KBM-7 (cell line): ENCODE data around the gene KDM3A.

Experiments used
- DNase-seq: peaks from one replicate; pipeline ENCODE4 v3.0.0-alpha.2; 2015
- in situ Hi-C: fragments of 300-500 bp; cut with MboI; formaldehyde crosslinking; loops from 2 replicates; pipeline ENCODE4 v1.14.3; 2020; ENCODE audit warnings: low sequenced_read_pairs, low pct_unique_long_range_greater_than_20kb, mixed read lengths

The KDM3A gene

GRCh38 chr2:86426271-86426670, 14.9 kb upstream of the KDM3A start:
- DNase-seq = no peak
- in situ Hi-C loops = no loop called here

- in situ Hi-C loops = no loop called here
- no peak for DNase-seq
These were observed 11.8 kb upstream of the KDM3A start for GRCh38 chr2:86429335-86429734.

DNA sequence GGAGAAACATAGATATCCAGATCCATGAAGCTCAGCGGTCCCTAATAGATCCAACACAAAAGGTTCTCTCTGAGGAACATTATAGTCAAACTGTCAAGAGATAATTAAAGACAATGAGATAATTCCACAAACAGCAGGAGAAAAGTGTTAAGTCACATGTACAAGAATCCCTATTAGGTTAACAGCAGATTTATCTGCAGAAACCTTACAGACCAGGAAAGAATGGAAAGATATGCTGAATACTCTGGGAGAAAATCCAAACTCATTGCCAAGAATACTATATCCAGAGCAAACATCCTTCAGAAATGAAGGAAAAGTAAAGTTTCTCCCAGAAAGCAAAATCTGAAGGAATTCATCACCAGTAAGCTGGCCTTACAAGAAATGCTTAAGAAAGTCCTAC, 10.8 kb upstream of the KDM3A start:
- in situ Hi-C loops = no loop called here

DNA sequence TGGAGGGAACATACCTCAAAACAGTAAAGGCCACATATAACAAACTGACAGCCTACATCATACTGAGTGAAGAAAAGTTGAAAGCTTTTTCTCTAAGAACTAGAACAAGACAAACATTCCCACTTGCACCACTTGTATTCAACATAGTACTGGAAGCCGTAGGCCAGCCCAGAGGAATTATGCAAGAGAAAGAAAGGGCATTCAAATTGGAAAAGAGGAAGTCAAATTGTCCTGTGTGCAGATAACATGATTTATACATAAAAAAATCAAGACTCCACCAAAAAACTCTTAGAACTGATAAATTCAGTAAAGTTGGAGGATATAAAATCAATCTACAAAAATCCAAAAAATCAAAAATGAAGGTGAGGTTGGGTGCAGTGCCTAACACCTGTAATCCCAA, 8.0 kb upstream of the KDM3A start:
- no peak for DNase-seq
- in situ Hi-C loops = no loop called here

More for the DNA sequence above, 10.8 kb upstream of the KDM3A start:
- no peak for DNase-seq

DNA sequence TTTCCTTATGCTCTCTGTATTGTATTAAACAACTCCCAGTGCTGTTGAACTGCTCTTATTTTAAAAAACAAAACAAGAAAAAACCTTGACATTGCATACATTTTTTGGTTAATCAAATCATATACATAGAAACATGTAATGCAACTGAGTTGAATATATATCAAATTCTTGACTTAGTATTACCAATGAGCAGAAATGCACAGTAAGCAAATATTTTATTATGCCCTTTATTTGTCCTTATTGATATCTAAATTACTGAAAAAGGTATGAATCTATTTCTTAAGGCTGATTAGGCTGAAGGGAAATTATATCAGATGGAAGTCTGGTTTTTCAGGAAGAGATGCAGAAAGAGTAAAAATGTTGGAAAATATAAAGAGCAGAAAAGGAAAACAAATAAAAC, 6.9 kb upstream of the KDM3A start:
- in situ Hi-C loops = no loop called here

DNA sequence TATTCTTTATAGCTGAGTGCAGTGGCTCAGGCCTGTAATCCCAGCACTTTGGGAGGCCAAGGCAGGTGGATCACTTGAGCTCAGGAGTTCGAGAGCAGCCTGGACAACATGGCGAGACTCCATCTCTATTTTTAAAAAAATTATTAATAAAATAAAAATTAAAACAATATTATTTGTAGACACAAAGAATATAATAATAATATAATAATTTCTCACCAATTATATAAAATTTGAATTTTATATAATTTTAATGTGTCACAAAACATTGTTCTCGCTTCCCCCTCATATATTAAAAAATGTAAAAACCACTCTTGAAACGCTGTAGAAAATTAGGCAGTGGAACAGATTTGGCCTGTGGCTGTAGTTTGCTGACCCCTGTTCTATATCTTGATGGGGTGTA, 5.6 kb upstream of the KDM3A start:
- in situ Hi-C loops = no loop called here
- no peak for DNase-seq

More for the DNA sequence above, 6.9 kb upstream of the KDM3A start:
- no peak for DNase-seq

- in situ Hi-C loops = no loop called here
- no peak for DNase-seq
These were observed 4.8 kb upstream of the KDM3A start for GRCh38 chr2:86436328-86436727.

GRCh38 chr2:86439879-86440630, 1.1 kb upstream of the KDM3A start:
- DNase-seq = no peak
- in situ Hi-C loops = no loop called here

GRCh38 chr2:86441392-86441881, 266 bp downstream of the KDM3A start:
- in situ Hi-C loops = no loop called here
- DNase-seq = no peak

- in situ Hi-C loops = no loop called here
- DNase-seq = peak; percentile 75
These were observed 891 bp downstream of the KDM3A start for GRCh38 chr2:86441882-86442641.

- peak; percentile 92 for DNase-seq
- in situ Hi-C loops = no loop called here
These were observed 1.5 kb downstream of the KDM3A start for GRCh38 chr2:86442642-86443005.

- DNase-seq = no peak
- in situ Hi-C loops = no loop called here
These were observed 2.6 kb downstream of the KDM3A start for GRCh38 chr2:86443631-86444350.

GRCh38 chr2:86445436-86445835, 4.3 kb downstream of the KDM3A start:
- in situ Hi-C loops = no loop called here
- DNase-seq = no peak

- DNase-seq = no peak
- in situ Hi-C loops = no loop called here
These were observed 4.9 kb downstream of the KDM3A start for GRCh38 chr2:86446060-86446459.

DNA sequence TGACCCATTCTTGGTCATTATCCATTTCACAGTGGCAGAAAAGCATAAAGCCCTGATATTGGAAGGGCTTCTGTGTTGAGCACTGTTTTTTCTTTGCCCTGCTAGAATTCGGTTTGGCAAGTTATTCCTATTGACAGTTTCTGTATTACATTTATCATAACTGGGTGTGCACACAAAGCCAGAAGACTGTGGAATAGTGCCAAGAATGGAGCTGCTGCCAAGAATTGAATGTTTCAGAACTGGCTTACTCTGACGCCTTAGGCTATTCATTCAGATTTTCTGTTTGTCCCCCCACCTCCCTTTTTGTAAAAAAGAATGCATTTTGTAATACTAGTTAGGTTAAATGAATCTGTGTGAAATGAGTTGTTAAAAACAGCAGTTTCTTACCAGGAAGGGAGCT, 12.7 kb downstream of the KDM3A start:
- in situ Hi-C loops = no loop called here
- no peak for DNase-seq

DNA sequence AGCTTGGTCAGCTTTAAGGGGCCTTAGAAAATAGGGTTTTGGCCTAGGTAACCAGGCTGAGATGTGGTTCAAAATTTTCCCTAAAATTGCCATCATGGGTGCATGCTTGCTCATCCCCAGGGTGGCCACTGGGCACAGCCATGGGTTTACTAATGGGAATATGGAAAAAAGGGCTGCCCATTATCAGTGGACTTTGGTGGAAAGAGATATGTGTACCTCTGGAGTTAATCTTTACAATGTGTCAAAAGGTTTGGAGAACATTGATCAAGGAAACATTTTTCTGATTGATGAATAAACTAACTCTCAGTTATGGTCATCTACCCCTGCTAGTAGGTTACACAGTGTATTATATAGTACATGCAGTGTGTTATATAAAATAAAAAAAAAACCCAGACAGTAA, 13.1 kb downstream of the KDM3A start:
- DNase-seq = no peak
- in situ Hi-C loops = no loop called here

DNA sequence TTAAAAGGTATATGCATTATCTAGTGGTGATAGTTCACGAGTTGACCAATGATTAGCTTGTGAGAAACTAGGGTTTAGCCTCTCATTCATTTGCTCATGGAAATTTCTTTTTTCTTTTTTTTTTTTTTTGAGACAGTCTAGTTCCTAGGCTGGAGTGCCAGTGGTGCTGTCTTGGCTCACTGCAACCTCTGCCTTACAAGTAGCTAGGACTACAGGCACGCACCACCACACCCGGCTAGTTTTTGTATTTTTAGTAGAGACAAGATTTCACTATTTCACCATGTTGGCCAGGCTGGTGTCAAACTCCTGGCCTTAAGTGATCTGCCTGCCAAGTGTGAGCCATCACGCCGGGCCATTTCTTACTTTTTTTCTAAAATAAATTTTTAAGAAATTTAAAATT, 14.0 kb downstream of the KDM3A start:
- in situ Hi-C loops = no loop called here
- no peak for DNase-seq

GRCh38 chr2:86461042-86461743, 20.0 kb downstream of the KDM3A start:
- no peak for DNase-seq
- in situ Hi-C loops = no loop called here

GRCh38 chr2:86464652-86465051, 23.5 kb downstream of the KDM3A start:
- in situ Hi-C loops = no loop called here

More at GRCh38 chr2:86464652-86465051, 23.5 kb downstream of the KDM3A start:
- DNase-seq = no peak
